Skeletal muscle cell (primary cell): ENCODE results near the gene BAIAP3.
"Not testable (repeated sequence)": the region's sequence is repeated elsewhere in the genome, so short reads cannot be mapped to it uniquely, and the experiment has no call there.

Experiments used
- DNase-seq: peaks from one replicate; pipeline ENCODE4 v3.0.0-alpha.2; 2010; ENCODE audit warnings: low read depth
- H3K4me3 ChIP-seq: 2 replicates; pipeline ENCODE4 v1.5.1; 2011; ENCODE audit warnings: low read depth, mild to moderate bottlenecking, control low read depth, low read length, moderate library complexity

BAIAP3 gene

GRCh38 chr16:1333149-1333812 lies at the start of gene BAIAP3:
Gene BAIAP3, plus strand, starts transcription at chr16:1333645. Its CDS starts 4,905 bp downstream, at chr16:1338550.
- no peak for DNase-seq
- H3K4me3 ChIP-seq: peak within 1 kb of the TSS; percentile 35

GRCh38 chr16:1283996-1284616 lies 49.3 kb upstream of the BAIAP3 start:
- H3K4me3 ChIP-seq: no peak overlapping the region
- DNase-seq: no peak

- no peak overlapping the region for H3K4me3 ChIP-seq
- no peak for DNase-seq
Measured at GRCh38 chr16:1285669-1286512, 47.6 kb upstream of the BAIAP3 start.

GRCh38 chr16:1286513-1287094 lies 46.8 kb upstream of the BAIAP3 start:
- no peak overlapping the region for H3K4me3 ChIP-seq

GRCh38 chr16:1287982-1288670 lies 45.3 kb upstream of the BAIAP3 start:
- H3K4me3 ChIP-seq: no peak overlapping the region
- DNase-seq: no peak

More at GRCh38 chr16:1286513-1287094, 46.8 kb upstream of the BAIAP3 start:
- no peak for DNase-seq

GRCh38 chr16:1288813-1289476 lies 44.5 kb upstream of the BAIAP3 start:
- H3K4me3 ChIP-seq: no peak overlapping the region
- DNase-seq: no peak

- DNase-seq: no peak
- H3K4me3 ChIP-seq: no peak overlapping the region
Measured at GRCh38 chr16:1289477-1289866, 44.0 kb upstream of the BAIAP3 start.

- DNase-seq: no peak
- H3K4me3 ChIP-seq: no peak overlapping the region
Measured at GRCh38 chr16:1290063-1290501, 43.4 kb upstream of the BAIAP3 start.

GRCh38 chr16:1290860-1291575 lies 42.4 kb upstream of the BAIAP3 start:
- H3K4me3 ChIP-seq: no peak overlapping the region

GRCh38 chr16:1291576-1291974 lies 41.9 kb upstream of the BAIAP3 start:
- no peak overlapping the region for H3K4me3 ChIP-seq
- no peak for DNase-seq

More at GRCh38 chr16:1290860-1291575, 42.4 kb upstream of the BAIAP3 start:
- no peak for DNase-seq

- H3K4me3 ChIP-seq: not testable (repeated sequence)
Measured at GRCh38 chr16:1292208-1292607, 41.2 kb upstream of the BAIAP3 start.

GRCh38 chr16:1292808-1293207 lies 40.6 kb upstream of the BAIAP3 start:
- DNase-seq, H3K4me3 ChIP-seq: not testable (repeated sequence)

More at GRCh38 chr16:1292208-1292607, 41.2 kb upstream of the BAIAP3 start:
- not testable (repeated sequence) for DNase-seq

GRCh38 chr16:1293921-1294656 lies 39.4 kb upstream of the BAIAP3 start:
- no peak overlapping the region for H3K4me3 ChIP-seq
- no peak for DNase-seq

GRCh38 chr16:1295465-1295864 lies 38.0 kb upstream of the BAIAP3 start:
- no peak overlapping the region for H3K4me3 ChIP-seq
- no peak for DNase-seq

GRCh38 chr16:1296688-1297017 lies 36.8 kb upstream of the BAIAP3 start:
- not testable (repeated sequence) for H3K4me3 ChIP-seq, DNase-seq

GRCh38 chr16:1297018-1297696 lies 36.3 kb upstream of the BAIAP3 start:
- H3K4me3 ChIP-seq: no peak overlapping the region
- DNase-seq: no peak

- H3K4me3 ChIP-seq: no peak overlapping the region
- DNase-seq: no peak
Measured at GRCh38 chr16:1298406-1298805, 35.0 kb upstream of the BAIAP3 start.
